Airway epithelial cell (primary cell): Measurements from ENCODE around the gene RBBP5. TPM values are rescaled to one million over a fixed set of nuclear protein-coding genes. Genes with fewer than 3 reads are reported as not detected.

Source experiments
- total RNA-seq: library from RNA; depleted of rRNA; stranded (reverse); fragments of >200 nt; gene quantifications from 2 replicates; pipeline ENCODE4 v1.2.3, GENCODE V29; 2015

Gene RBBP5
- 7.6 and 10.2 TPM in 2 replicates for total RNA-seq

DNA sequence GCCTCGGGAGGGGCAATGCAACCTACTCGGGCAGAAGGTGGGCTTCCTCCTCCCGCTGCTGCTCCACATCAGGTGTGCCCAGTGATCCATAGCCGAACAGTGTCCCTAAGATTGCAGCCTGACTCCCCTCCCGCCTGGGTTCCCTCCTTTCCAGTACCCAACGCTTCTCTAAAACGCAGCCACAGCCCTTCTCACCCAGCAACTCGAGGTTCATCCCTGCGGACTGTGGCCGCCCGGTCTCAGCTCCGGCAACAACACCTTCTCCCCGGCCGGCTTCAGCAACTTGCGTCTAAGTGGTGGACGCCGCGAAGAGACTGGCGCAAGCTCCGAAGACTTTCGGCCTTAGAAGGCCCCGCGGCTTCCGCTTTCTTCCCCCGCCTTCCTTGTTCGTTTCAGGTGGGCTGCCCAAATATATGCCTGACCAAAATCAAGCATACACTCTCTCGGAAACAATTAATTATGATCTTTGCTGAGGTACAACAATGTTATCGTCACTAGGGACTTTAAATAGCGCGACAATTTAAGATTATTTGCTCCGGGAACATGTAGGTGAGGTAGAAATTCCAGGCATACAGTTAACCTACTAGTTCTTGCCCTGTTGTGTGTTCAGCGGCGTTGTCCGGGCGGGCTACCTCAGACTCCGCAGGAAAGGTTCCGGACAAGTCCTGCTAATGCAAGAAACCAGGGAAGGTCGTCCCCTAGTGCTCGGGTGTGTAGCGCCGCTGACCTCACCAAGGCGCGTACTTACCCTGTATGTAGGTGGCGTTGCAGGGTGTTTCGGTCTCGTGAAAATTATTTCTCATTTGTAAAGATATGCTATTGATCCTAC, at the start of gene RBBP5:
RBBP5 (minus strand) TSS at position 319 of the 829 bp plus-strand sequence; CDS start at position 214, 105 bp downstream.

DNA sequence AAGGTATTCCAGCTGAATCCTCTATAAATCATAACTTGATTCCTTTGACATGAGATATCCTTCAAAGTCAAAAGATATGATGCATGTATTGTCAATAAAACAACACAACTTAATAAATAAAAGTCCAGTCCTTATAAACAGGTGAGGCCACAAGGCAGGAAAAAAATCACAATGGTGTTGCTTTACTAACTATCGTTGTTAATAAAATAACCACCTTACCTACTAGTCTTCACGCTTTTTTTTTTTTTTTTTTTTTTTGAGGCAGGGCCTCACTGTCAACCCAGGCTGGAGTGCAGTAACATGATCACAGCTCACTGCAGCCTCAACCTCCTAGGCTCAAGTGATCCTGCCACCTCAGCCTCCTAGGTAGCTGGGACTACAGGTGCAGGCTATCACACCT, 37.4 kb downstream of the RBBP5 start, which contains the start of gene TMEM81:
TMEM81 (minus strand) TSS at position 101 of the 400 bp plus-strand sequence. CDS start 140 bp downstream, outside the sequence.

DNA sequence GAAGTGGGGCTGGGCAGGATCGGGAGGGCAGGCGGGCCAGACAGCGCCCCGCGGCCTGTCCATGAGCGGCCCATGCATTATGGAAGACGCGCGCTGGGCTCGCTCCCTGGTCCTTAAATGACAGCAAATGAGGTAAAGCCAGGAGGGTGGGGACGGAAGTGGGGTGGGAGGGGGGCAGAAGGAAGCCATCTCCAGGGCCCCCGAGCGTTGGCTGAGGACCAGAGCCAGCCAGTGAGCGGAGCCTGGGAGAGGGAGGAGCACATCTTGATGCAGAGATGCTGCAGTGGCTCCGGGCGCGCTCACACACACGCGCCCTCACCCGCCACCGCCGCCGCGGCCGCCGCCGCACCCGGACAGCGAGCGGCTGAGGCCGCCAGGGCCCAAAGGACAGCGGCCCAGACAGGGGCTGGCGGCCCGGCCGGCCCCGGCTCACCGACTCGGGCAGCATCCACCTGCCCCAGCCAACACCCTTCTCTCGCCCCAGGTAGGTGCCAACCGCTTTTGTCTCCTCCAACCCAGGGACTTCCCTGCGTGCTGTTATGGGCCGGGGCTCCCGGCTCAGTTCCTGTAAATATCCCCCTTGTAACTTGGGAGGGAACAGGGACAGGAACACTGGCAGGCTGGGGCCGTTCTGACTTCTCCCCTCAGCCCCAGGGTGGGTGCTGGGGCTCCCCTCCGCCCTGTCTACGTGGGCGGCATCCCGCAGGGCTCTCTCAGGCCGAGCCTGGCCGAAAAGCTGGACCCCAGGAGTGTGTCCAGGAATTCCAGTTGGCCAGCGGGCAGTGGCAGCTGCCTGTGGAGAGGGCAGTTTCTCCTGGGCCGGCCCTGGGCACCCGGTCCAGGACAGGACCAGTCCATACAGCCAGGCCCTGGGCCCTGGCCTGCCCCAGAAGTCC, 78.6 kb downstream of the RBBP5 start, which contains the start of gene CNTN2:
CNTN2 (plus strand) TSS at position 302 of the 896 bp plus-strand sequence. CDS start 9,974 bp downstream, outside the sequence.

Other genes starting within 250 kb of the RBBP5 start
- 0.07 TPM in 1 of 2 replicates, not detected in the other for gene CNTN2, start 78.8 kb downstream of the RBBP5 start, total RNA-seq
- gene TMEM81, start 37.5 kb downstream of the RBBP5 start, total RNA-seq: 0.78 and 1.9 TPM in 2 replicates
- 7.2 and 8.9 TPM in 2 replicates for gene DSTYK, start 89.7 kb upstream of the RBBP5 start, total RNA-seq
- 4.3 and 4.7 TPM in 2 replicates for gene TMCC2, start 106.0 kb upstream of the RBBP5 start, total RNA-seq
- 14.3 and 18.8 TPM in 2 replicates for gene NUAK2, start 199.8 kb upstream of the RBBP5 start, total RNA-seq
- 0.14 TPM in 1 of 2 replicates, not detected in the other for gene KLHDC8A, start 234.9 kb upstream of the RBBP5 start, total RNA-seq